Activated naive CD4-positive, alpha-beta T cell treated with anti-CD3 and anti-CD28 coated beads, Interleukin-2, amount 10 ng/mL, durations not matched to agents 5 hours and 36 hours (primary cell): ENCODE results near the gene AMDHD1. TPM values are rescaled to one million over a fixed set of nuclear protein-coding genes. Genes with fewer than 3 reads are reported as not detected.

Experiments
- total RNA-seq, 2 experiments: library from RNA; stranded (reverse); gene quantifications; one replicate each; pipeline ENCODE4 v1.2.3, GENCODE V29; 2021

AMDHD1 gene
- under 1 TPM; 0.40 to 0.75 TPM for total RNA-seq

GRCh38 chr12:95943330-95943842 lies at the start of gene AMDHD1:
AMDHD1 (plus strand) TSS chr12:95943331; CDS start chr12:95943399, 68 bp downstream.

GRCh38 chr12:95942524-95943329 lies 404 bp upstream of the AMDHD1 start, which contains the start of gene CCDC38:
CCDC38 (minus strand) TSS chr12:95942614; CDS start chr12:95936509, 6,105 bp downstream.

GRCh38 chr12:95996034-95996658 lies 53.0 kb downstream of the AMDHD1 start, which contains the start of gene HAL:
HAL (minus strand) TSS chr12:95996344; CDS start chr12:95995910, 434 bp downstream.

Other genes starting within 250 kb of the AMDHD1 start
- gene NTN4, start 152.6 kb upstream of the AMDHD1 start, total RNA-seq: not detected
- 10 to 100 TPM; 33.7 to 36.2 TPM for gene SNRPF, start 84.4 kb upstream of the AMDHD1 start, total RNA-seq
- under 1 TPM in 1 of 2 experiments, not detected in 1; 0.18 TPM for gene CCDC38, start 717 bp upstream of the AMDHD1 start, total RNA-seq
- gene HAL, start 53.0 kb downstream of the AMDHD1 start, total RNA-seq: under 1 TPM; 0.33 to 0.70 TPM
- 10 to 100 TPM; 63.1 to 69.1 TPM for gene LTA4H, start 92.3 kb downstream of the AMDHD1 start, total RNA-seq